ENCODE data around the gene PACRG.

DNA sequence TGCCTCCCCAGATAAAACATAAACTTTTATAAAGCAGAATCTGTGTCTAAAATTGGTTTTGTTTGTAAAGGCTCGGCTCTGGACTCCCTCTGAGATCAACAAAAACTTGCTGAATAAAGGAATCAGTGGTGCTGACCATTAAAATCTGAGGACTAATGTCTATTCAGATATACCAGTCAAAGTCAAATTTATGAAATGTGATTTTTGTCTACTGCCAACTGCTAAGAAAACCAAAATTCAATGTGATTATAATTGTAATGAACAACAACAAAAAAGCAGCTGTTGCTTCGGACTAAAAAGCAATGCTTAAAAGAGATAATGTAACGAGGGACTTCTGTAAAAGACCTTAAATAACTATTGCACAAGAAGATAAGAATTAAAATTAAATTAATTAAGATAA is 26.8 kb upstream of the PACRG start:
- TF ChIP-seq GATA2 (IDR thresholded peaks at IDR 0.05; ENCODE audit: low read depth, low read length) (no peak), GATA3 (IDR thresholded peaks at IDR 0.05; ENCODE audit: low read depth, low read length) (no peak)
